ENCODE results near the gene NEK7. TPM values are rescaled to one million over a fixed set of nuclear protein-coding genes. Genes with fewer than 3 reads are reported as not detected.
"Not testable (repeated sequence)": the region's sequence is repeated elsewhere in the genome, so short reads cannot be mapped to it uniquely, and the experiment has no call there.

Gene NEK7
- total RNA-seq, 1 donor = 187 TPM

DNA sequence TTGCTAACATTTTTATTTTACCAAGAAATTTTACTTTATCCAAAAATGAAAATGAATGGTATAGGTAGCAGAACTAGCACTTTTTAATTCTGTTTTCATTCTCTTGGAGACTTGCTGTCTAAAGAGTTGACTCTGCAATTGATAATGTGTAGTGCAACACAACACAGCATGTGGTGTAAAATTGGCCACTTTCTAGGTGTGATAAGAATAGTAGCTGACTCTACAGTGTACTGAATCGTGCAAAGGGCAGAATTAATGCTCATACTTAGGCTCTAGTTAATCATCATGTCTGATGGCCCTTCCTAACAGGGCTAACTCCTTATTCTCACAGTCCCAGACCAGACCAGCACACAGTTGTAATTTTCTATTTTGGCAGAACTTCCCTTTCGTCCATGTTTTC, 140.5 kb downstream of the NEK7 start:
- TF ChIP-seq, protein P1, sequence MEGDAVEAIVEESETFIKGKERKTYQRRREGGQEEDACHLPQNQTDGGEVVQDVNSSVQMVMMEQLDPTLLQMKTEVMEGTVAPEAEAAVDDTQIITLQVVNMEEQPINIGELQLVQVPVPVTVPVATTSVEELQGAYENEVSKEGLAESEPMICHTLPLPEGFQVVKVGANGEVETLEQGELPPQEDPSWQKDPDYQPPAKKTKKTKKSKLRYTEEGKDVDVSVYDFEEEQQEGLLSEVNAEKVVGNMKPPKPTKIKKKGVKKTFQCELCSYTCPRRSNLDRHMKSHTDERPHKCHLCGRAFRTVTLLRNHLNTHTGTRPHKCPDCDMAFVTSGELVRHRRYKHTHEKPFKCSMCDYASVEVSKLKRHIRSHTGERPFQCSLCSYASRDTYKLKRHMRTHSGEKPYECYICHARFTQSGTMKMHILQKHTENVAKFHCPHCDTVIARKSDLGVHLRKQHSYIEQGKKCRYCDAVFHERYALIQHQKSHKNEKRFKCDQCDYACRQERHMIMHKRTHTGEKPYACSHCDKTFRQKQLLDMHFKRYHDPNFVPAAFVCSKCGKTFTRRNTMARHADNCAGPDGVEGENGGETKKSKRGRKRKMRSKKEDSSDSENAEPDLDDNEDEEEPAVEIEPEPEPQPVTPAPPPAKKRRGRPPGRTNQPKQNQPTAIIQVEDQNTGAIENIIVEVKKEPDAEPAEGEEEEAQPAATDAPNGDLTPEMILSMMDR (IDR thresholded peaks at IDR 0.05; ENCODE audit: insufficient read depth, low read length) = no peak
- H3K4me3 ChIP-seq (ENCODE audit: low read depth, low read length) = no peak overlapping the region
- no peak for DNase-seq (ENCODE audit: low read depth)

DNA sequence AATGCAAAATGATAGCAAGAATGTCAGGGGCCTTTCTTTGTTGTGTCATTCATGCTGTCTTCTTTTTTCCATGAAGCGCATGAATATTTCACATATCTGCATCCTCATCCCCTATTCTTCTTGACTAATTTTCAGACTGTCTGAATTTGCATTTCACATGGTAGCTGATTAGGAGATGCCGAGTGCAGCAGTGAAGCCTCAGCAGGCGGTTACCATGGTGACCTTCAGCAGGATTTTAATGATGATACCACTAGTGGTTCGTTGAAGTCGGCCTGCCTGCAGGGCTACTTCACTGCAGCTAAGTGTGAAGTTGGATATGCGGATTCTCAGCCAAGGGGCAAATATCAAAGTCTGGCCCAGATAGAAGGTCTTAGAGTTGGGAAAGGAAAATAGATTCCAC, 141.8 kb downstream of the NEK7 start:
- TF ChIP-seq, protein P1 (IDR thresholded peaks at IDR 0.05; ENCODE audit: insufficient read depth, low read length) = no peak
- no peak overlapping the region for H3K4me3 ChIP-seq (ENCODE audit: low read depth, low read length)
- DNase-seq (ENCODE audit: low read depth) = no peak

DNA sequence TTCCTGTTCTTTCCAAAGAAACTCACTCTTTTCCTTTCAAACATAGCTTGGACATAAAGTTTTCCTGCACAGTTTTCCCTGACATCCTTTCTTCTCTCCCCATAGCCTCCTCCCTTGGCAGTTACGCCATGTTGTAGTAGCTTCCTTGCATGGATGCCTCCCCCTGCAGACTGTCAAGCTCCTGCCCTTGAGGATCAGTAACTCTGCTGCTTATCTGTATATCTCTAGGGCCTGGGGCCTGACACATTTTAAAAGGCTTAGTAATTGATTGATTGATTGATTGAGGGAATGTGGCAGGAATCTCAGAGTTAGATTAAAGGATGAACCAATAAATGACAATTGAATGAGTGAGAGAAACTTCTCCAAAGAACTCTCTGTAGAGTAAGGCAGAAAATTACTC, 143.7 kb downstream of the NEK7 start:
- TF ChIP-seq, protein P1 (IDR thresholded peaks at IDR 0.05; ENCODE audit: insufficient read depth, low read length) = no peak
- H3K4me3 ChIP-seq (ENCODE audit: low read depth, low read length) = no peak overlapping the region
- no peak for DNase-seq (ENCODE audit: low read depth)

DNA sequence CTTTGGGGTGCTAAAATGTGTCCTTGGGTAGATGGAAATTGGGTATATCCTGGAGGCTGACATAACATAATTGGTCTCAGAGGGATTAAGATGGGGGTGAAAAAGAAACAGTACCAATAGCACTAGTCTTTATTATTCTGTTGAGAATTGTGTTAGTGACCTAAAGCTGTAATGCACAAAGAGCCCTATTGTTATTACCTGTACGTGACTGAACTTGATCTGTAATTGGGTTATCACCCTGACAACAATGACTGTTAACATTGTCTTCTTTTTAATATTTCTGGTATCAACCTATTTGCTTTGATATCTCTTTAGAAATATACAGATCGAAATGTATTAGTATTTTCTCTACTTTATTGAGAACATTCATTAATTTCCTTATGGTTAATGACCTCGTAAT, 147.6 kb downstream of the NEK7 start:
- H3K4me3 ChIP-seq (ENCODE audit: low read depth, low read length) = no peak overlapping the region
- DNase-seq (ENCODE audit: low read depth) = no peak
- TF ChIP-seq, protein P1 (IDR thresholded peaks at IDR 0.05; ENCODE audit: insufficient read depth, low read length) = no peak

DNA sequence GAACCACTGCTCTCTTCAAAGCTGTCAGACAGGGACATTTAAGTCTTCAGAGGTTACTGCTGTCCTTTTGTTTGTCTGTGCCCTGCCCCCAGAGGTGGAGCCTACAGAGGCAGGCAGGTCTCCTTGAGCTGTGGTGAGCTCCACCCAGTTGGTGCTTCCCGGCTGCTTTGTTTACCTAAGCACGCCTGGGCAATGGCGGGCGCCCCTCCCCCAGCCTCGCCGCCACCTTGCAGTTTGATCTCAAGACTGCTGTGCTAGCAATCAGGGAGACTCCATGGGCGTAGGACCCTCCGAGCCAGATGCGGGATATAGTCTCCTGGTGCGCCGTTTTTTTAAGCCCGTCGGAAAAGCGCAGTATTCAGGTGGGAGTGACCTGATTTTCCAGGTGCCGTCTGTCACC, 158.0 kb downstream of the NEK7 start:
- not testable (repeated sequence) for H3K4me3 ChIP-seq (ENCODE audit: low read depth, low read length); DNase-seq (ENCODE audit: low read depth)

GRCh38 chr1:198315331-198315730, 158.5 kb downstream of the NEK7 start:
- H3K4me3 ChIP-seq (ENCODE audit: low read depth, low read length); DNase-seq (ENCODE audit: low read depth): not testable (repeated sequence)

GRCh38 chr1:198316546-198317100, 159.8 kb downstream of the NEK7 start:
- DNase-seq (ENCODE audit: low read depth) = no peak
- no peak overlapping the region for H3K4me3 ChIP-seq (ENCODE audit: low read depth, low read length)
- TF ChIP-seq, protein P1 (IDR thresholded peaks at IDR 0.05; ENCODE audit: insufficient read depth, low read length) = no peak

DNA sequence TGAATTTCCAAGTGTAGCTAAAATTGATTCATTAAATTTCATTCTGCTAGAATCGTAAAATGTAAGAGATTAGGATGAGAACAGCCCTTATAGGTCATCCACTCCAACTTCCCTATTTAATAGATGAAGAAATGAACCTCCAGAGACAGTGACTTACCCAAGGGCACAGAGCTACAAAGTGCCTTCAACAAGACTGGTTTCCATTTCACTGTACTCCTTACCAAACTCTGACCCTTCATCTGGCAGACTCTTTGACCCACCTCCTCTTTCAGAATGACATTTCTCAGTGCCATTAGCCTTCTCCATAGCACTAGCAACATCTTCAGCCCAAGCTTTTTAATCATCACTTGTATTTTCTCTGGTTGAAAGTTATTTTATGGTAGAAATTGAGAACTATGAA, 161.3 kb downstream of the NEK7 start:
- H3K4me3 ChIP-seq (ENCODE audit: low read depth, low read length) = no peak overlapping the region
- DNase-seq (ENCODE audit: low read depth) = no peak
- TF ChIP-seq, protein P1 (IDR thresholded peaks at IDR 0.05; ENCODE audit: insufficient read depth, low read length) = no peak

All from fibroblast of the aortic adventitia (primary cell).